SK-N-SH treated with all-trans-retinoic acid at 6 μM for 48 hours (cell line): ENCODE data around the gene CTDSP2.

Experiments
- CSDC2 ChIP-seq: fragments of 250-450 bp; sonication (Bioruptor Pico); IDR thresholded peaks from 2 replicates; pipeline ENCODE4 v1.5.0; 2020; ENCODE audit warnings: mild to moderate bottlenecking, moderate library complexity
- ESRRG ChIP-seq: fragments of 250-450 bp; sonication (Bioruptor Pico); IDR thresholded peaks from 2 replicates; pipeline ENCODE4 v1.6.1; 2021; ENCODE audit warnings: mild to moderate bottlenecking
- OSR1 ChIP-seq: fragments of 250-450 bp; sonication (Bioruptor Pico); IDR thresholded peaks from 2 replicates; pipeline ENCODE4 v1.8.0; 2022; ENCODE audit warnings: moderate library complexity, mild to moderate bottlenecking, inconsistent platforms
- PATZ1 ChIP-seq: fragments of 250-450 bp; sonication (Bioruptor Pico); IDR thresholded peaks from 2 replicates; pipeline ENCODE4 v1.8.0; 2020; ENCODE audit warnings: mild to moderate bottlenecking, moderate library complexity, borderline replicate concordance
- PPARA ChIP-seq: fragments of 250-450 bp; sonication (Bioruptor Pico); IDR thresholded peaks from 2 replicates; pipeline ENCODE4 v1.5.0; 2020; ENCODE audit warnings: mild to moderate bottlenecking, borderline replicate concordance
- RARB ChIP-seq: fragments of 250-450 bp; sonication (Bioruptor Pico); IDR thresholded peaks from 2 replicates; pipeline ENCODE4 v1.8.0; 2021; ENCODE audit warnings: mild to moderate bottlenecking, moderate library complexity
- TCF4 ChIP-seq: fragments of 250-450 bp; sonication (Bioruptor Pico); IDR thresholded peaks from 2 replicates; pipeline ENCODE4 v1.8.0; 2021; ENCODE audit warnings: mild to moderate bottlenecking, moderate library complexity, borderline replicate concordance
- TSHZ2 ChIP-seq: fragments of 250-450 bp; sonication (Bioruptor Pico); IDR thresholded peaks from 2 replicates; pipeline ENCODE4 v1.5.0; 2020; ENCODE audit warnings: mild to moderate bottlenecking, moderate library complexity
- ZFP30 ChIP-seq: fragments of 450-650 bp; formaldehyde crosslinking; IDR thresholded peaks from 2 replicates; pipeline ENCODE4 v1.5.0; 2022; ENCODE audit warnings: mild to moderate bottlenecking, moderate library complexity
- ZNF8 ChIP-seq: fragments of 450-650 bp; formaldehyde crosslinking; IDR thresholded peaks from 2 replicates; pipeline ENCODE4 v1.5.0; 2020; ENCODE audit warnings: mild to moderate bottlenecking, moderate library complexity
- TF ChIP-seq, protein P1 (sequence below): fragments of 250-450 bp; sonication (Bioruptor Pico); IDR thresholded peaks from 2 replicates; pipeline ENCODE4 v1.5.1; 2021; ENCODE audit warnings: mild to moderate bottlenecking, moderate library complexity

DNA sequence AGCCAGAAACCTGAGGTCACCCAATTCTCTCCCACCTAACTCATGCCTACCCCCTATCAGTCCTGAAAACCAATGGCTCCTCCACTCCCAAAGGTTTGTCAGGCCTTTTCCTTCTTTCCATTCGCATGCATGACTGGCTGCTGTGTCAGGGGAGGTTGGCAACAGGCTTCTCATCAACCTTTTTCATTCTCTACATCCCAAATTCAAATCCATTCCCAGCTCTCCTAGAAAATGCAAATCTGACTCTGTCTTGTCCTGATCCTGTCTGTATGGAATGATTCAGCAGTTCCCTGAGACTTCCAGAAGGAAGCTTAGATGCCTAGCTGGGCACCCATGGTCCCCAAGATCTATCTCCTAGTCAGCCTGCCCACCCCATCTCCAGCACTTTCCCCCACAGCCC lies 5.0 kb upstream of the CTDSP2 start:
- TF ChIP-seq ESRRG (CRISPR knock-in tag) (no peak), RARB (CRISPR knock-in tag) (no peak), TSHZ2 (CRISPR knock-in tag) (no peak), CSDC2 (no peak), PPARA (CRISPR knock-in tag) (no peak), PATZ1 (no peak), ZFP30 (CRISPR knock-in tag) (no peak), ZNF8 (CRISPR knock-in tag) (no peak), OSR1 (CRISPR knock-in tag) (no peak), TCF4 (no peak)
- TF ChIP-seq, protein P1, sequence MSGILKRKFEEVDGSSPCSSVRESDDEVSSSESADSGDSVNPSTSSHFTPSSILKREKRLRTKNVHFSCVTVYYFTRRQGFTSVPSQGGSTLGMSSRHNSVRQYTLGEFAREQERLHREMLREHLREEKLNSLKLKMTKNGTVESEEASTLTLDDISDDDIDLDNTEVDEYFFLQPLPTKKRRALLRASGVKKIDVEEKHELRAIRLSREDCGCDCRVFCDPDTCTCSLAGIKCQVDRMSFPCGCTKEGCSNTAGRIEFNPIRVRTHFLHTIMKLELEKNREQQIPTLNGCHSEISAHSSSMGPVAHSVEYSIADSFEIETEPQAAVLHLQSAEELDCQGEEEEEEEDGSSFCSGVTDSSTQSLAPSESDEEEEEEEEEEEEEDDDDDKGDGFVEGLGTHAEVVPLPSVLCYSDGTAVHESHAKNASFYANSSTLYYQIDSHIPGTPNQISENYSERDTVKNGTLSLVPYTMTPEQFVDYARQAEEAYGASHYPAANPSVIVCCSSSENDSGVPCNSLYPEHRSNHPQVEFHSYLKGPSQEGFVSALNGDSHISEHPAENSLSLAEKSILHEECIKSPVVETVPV (CRISPR knock-in tag) = no peak
